ENCODE measurements around the gene NMNAT2. TPM values are rescaled to one million over a fixed set of nuclear protein-coding genes. Genes with fewer than 3 reads are reported as not detected.

NMNAT2 gene
- total RNA-seq, 1 experiment from 2014 or later: 11.4 TPM

DNA sequence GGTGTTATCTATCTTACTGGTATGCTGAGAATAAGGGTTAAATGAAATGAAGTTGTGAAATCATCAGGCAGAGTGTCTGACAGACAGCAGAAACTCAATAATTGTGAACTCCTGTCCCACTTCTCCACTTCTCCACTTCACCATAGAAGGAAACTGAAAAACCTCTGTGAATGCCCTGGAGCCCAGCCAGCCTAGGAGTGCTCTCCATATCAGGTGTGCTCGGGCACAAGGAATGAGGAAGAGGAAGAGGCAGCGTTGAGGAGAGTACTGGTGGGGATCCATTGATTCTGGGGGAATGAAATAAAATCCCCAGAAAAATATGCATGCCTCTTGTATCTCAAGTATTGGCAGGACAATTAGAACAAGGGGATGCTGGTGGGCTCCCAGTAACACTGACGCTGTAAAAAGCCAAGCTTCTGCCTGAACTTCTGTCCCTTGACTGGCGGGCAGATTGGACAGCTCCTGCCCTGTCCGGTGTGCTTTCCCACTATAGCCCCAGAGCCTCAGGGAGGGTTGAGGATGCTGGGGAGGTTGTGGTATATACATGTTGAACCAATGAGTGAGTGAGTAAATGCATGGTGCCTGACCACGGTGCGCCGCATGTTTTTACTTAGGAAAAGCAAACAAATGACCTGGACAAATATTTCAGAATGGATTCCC is 47.7 kb downstream of the NMNAT2 start:
- Histone ChIP-seq H3K27me3 (ENCODE audit: insufficient read depth, low read length) (no peaks in the 10 kb centered on the region), H3K4ac (ENCODE audit: low read depth, low read length) (no peak overlapping the region), H2BK5ac (ENCODE audit: insufficient read length, low read length) (no peak overlapping the region), H2BK12ac (ENCODE audit: insufficient read length, low read depth, low read length) (no peak overlapping the region), H3K14ac (ENCODE audit: insufficient read depth, low read length) (no peak overlapping the region), H2AFZ (ENCODE audit: low read length) (no peak overlapping the region), H3K4me1 (ENCODE audit: insufficient read depth, low read length) (peaks cover 2% of the 10 kb centered on the region; the same call in 1 of the 2 replicates), H2BK15ac (ENCODE audit: low read depth, low read length) (no peak overlapping the region), H3K9ac (ENCODE audit: extremely low read depth, insufficient read length, low read length) (no peak overlapping the region), H2BK120ac (ENCODE audit: low read depth, low read length, poor library complexity, severe bottlenecking) (no peak overlapping the region), H4K8ac (replicated peaks; ENCODE audit: insufficient read length, low read depth, low read length) (no peak overlapping the region), H3K23me2 (ENCODE audit: insufficient read length, low read depth, low read length, poor library complexity, severe bottlenecking) (no peaks in the 10 kb centered on the region), H2AK5ac (ENCODE audit: insufficient read length, low read length) (no peak overlapping the region), H3K23ac (ENCODE audit: insufficient read length, low read depth, low read length) (no peak overlapping the region), H3K79me1 (ENCODE audit: insufficient read depth, low read depth, low read length, poor library complexity, severe bottlenecking) (no peaks in the 10 kb centered on the region), H3K18ac (ENCODE audit: insufficient read length, low read depth, low read length) (no peak overlapping the region), H3K27ac (ENCODE audit: insufficient read length, low read depth, low read length) (no peak overlapping the region), H2BK20ac (ENCODE audit: low read depth, low read length, poor library complexity, severe bottlenecking) (no peak overlapping the region), H3K9me3 (ENCODE audit: control insufficient read depth, low read depth, low read length) (no peaks in the 10 kb centered on the region), H4K5ac (ENCODE audit: insufficient read length, low read depth, low read length) (no peak overlapping the region), H3K4me2 (ENCODE audit: insufficient read depth, insufficient read length, low read length) (no peak overlapping the region), H4K20me1 (ENCODE audit: control insufficient read depth, insufficient read depth, insufficient read length) (no peaks in the 10 kb centered on the region), H3K79me2 (ENCODE audit: insufficient read depth, low read length) (no peaks in the 10 kb centered on the region), H3K56ac (ENCODE audit: insufficient read length, low read depth, low read length) (no peak overlapping the region), H3T11ph (ENCODE audit: low read length) (no peak overlapping the region), H4K91ac (ENCODE audit: insufficient read length, low read depth, low read length) (no peak overlapping the region)
- no peak for TF ChIP-seq CTCF (conservative IDR thresholded peaks at IDR 0.05)
- H3K4me1 Mint-ChIP-seq: peaks cover 22 to 34% of the 10 kb centered on the region in 2 experiments
- WGBS (ENCODE audit: extremely low coverage, insufficient read length, low lambda C conversion rate): no CpG with 5 or more reads among the region's 8 CpGs
- H3K27me3 Mint-ChIP-seq (ENCODE audit: low read depth): no peaks in the 10 kb centered on the region
- no peak for DNase-seq
- H3K4me3 Mint-ChIP-seq: no peak overlapping the region
- no peaks in the 10 kb centered on the region for H3K36me3 Mint-ChIP-seq (ENCODE audit: insufficient read depth in 1 of 3, low read depth in 3 of 3)
- H3K27ac Mint-ChIP-seq: no peak overlapping the region; a peak in 1 of 7 replicates
- H3K9me3 Mint-ChIP-seq: no peaks in the 10 kb centered on the region
